ENCODE measurements around the gene RIC3.

DNA sequence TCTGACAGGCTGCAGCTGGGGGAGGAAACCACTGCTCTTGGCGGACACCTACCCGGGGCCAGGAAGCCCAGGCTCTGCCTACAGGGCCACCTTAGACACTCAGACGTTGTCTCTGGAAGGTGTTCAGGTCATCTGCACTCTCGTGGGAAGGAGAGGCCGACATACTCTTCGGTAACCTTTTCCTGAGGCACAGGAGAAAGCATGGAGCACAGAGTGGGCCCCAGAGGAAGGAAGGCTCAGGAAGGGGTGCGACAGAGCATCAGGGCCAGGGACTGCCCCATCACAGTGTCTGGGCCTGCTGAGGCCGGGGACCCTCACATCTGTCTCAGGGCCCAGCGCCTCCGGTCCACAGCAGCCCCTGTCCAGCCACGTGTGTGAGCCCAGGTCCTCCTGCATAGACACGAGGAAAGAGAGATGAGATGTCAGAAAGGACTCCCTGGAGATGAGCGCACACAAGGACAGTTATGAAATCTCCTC is 106.0 kb downstream of the RIC3 start:
- TF ChIP-seq ZNF565 (CRISPR knock-in tag; conservative IDR thresholded peaks at IDR 0.05; ENCODE audit: low read depth) (no peak), OSR1 (CRISPR knock-in tag; IDR thresholded peaks at IDR 0.05) (no peak), PATZ1 (CRISPR knock-in tag; IDR thresholded peaks at IDR 0.05; ENCODE audit: borderline replicate concordance) (no peak), ZNF70 (CRISPR knock-in tag; IDR thresholded peaks at IDR 0.05) (no peak), SNAI2 (CRISPR knock-in tag; IDR thresholded peaks at IDR 0.05) (no peak), CREB5 (CRISPR knock-in tag; IDR thresholded peaks at IDR 0.05; ENCODE audit: low read depth) (no peak), GLIS3 (CRISPR knock-in tag; IDR thresholded peaks at IDR 0.05) (no peak), TCF4 (CRISPR knock-in tag; IDR thresholded peaks at IDR 0.05; ENCODE audit: borderline replicate concordance) (no peak)
- TF ChIP-seq, protein P1, sequence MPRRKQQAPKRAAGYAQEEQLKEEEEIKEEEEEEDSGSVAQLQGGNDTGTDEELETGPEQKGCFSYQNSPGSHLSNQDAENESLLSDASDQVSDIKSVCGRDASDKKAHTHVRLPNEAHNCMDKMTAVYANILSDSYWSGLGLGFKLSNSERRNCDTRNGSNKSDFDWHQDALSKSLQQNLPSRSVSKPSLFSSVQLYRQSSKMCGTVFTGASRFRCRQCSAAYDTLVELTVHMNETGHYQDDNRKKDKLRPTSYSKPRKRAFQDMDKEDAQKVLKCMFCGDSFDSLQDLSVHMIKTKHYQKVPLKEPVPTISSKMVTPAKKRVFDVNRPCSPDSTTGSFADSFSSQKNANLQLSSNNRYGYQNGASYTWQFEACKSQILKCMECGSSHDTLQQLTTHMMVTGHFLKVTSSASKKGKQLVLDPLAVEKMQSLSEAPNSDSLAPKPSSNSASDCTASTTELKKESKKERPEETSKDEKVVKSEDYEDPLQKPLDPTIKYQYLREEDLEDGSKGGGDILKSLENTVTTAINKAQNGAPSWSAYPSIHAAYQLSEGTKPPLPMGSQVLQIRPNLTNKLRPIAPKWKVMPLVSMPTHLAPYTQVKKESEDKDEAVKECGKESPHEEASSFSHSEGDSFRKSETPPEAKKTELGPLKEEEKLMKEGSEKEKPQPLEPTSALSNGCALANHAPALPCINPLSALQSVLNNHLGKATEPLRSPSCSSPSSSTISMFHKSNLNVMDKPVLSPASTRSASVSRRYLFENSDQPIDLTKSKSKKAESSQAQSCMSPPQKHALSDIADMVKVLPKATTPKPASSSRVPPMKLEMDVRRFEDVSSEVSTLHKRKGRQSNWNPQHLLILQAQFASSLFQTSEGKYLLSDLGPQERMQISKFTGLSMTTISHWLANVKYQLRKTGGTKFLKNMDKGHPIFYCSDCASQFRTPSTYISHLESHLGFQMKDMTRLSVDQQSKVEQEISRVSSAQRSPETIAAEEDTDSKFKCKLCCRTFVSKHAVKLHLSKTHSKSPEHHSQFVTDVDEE (CRISPR knock-in tag; IDR thresholded peaks at IDR 0.05): no peak
- TF ChIP-seq, protein P2, sequence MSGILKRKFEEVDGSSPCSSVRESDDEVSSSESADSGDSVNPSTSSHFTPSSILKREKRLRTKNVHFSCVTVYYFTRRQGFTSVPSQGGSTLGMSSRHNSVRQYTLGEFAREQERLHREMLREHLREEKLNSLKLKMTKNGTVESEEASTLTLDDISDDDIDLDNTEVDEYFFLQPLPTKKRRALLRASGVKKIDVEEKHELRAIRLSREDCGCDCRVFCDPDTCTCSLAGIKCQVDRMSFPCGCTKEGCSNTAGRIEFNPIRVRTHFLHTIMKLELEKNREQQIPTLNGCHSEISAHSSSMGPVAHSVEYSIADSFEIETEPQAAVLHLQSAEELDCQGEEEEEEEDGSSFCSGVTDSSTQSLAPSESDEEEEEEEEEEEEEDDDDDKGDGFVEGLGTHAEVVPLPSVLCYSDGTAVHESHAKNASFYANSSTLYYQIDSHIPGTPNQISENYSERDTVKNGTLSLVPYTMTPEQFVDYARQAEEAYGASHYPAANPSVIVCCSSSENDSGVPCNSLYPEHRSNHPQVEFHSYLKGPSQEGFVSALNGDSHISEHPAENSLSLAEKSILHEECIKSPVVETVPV (CRISPR knock-in tag; IDR thresholded peaks at IDR 0.05): no peak
- TF ChIP-seq, protein P3, sequence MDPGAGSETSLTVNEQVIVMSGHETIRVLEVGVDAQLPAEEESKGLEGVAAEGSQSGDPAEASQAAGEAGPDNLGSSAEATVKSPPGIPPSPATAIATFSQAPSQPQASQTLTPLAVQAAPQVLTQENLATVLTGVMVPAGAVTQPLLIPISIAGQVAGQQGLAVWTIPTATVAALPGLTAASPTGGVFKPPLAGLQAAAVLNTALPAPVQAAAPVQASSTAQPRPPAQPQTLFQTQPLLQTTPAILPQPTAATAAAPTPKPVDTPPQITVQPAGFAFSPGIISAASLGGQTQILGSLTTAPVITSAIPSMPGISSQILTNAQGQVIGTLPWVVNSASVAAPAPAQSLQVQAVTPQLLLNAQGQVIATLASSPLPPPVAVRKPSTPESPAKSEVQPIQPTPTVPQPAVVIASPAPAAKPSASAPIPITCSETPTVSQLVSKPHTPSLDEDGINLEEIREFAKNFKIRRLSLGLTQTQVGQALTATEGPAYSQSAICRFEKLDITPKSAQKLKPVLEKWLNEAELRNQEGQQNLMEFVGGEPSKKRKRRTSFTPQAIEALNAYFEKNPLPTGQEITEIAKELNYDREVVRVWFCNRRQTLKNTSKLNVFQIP (CRISPR knock-in tag; IDR thresholded peaks at IDR 0.05; ENCODE audit: borderline replicate concordance, low read depth): no peak
